ENCODE results near the gene EBNA1BP2.

- TF ChIP-seq CTCF (conservative IDR thresholded peaks at IDR 0.05; ENCODE audit: low read depth, low read length) (no peak), EZH2 (IDR thresholded peaks at IDR 0.05; ENCODE audit: low read length, unreplicated experiment) (no peak), EZH2phosphoT487 (IDR thresholded peaks at IDR 0.05; ENCODE audit: borderline replicate concordance, low read length) (no peak)
These were observed 34.5 kb downstream of the EBNA1BP2 start for GRCh38 chr1:43137445-43138052.

All from PC-3 (cell line).